ENCODE results near the gene SYNE2. TPM values are rescaled to one million over a fixed set of nuclear protein-coding genes. Genes with fewer than 3 reads are reported as not detected.

Gene SYNE2
- total RNA-seq, 4 donors from 2014 or later: 314 to 379 (median 342) TPM

GRCh38 chr14:64184103-64184729 is 331.4 kb downstream of the SYNE2 start:
- WGBS, 2 donors: 98% methylated on average over 7 of the region's 7 CpGs
- Histone ChIP-seq H3K4me3 (replicated peaks in 1 of 3) (no peak overlapping the region), H3K27ac (peak overlapping the region in 2 of 3 donors; percentile 4 to 10), H3K27me3 (no peaks in the 10 kb centered on the region), H3K4me1 (peaks cover 15% of the 10 kb centered on the region in 2 donors), H3K36me3 (peaks cover 5 to 10% of the 10 kb centered on the region in 2 donors), H3K9me3 (no peaks in the 10 kb centered on the region)
- TF ChIP-seq CTCF (IDR thresholded peaks at IDR 0.05): no peak
- TF ChIP-seq POLR2A (IDR thresholded peaks at IDR 0.05): no peak
- intact Hi-C loops (cut with DNase I): no loop called here
- no peak for DNase-seq

GRCh38 chr14:64185184-64185583 is 332.4 kb downstream of the SYNE2 start:
- Histone ChIP-seq H3K4me3 (replicated peaks in 1 of 3) (no peak overlapping the region), H3K4me1 (peaks cover 15% of the 10 kb centered on the region in 2 donors), H3K9me3 (no peaks in the 10 kb centered on the region), H3K27me3 (no peaks in the 10 kb centered on the region), H3K27ac (peak overlapping the region in 2 of 3 donors; percentile 4 to 10), H3K36me3 (peaks cover 3 to 10% of the 10 kb centered on the region in 2 donors)
- WGBS, 2 donors: 96% methylated on average over 1 of the region's 1 CpG
- intact Hi-C loops (cut with DNase I): no loop called here
- TF ChIP-seq CTCF (IDR thresholded peaks at IDR 0.05) (no peak), POLR2A (IDR thresholded peaks at IDR 0.05) (no peak)
- DNase-seq: no peak

GRCh38 chr14:64186231-64187129 is 333.7 kb downstream of the SYNE2 start:
- 53 to 70% methylated on average over 12 of the region's 12 CpGs for WGBS, 2 donors
- H3K4me1 ChIP-seq: peaks cover 15% of the 10 kb centered on the region in 2 donors
- H3K4me3 ChIP-seq (replicated peaks in 1 of 3): no peak overlapping the region
- TF ChIP-seq CTCF (IDR thresholded peaks at IDR 0.05) (no peak), POLR2A (IDR thresholded peaks at IDR 0.05) (no peak)
- no peaks in the 10 kb centered on the region for H3K27me3 ChIP-seq
- peaks cover 3 to 10% of the 10 kb centered on the region in 2 donors for H3K36me3 ChIP-seq
- H3K9me3 ChIP-seq: no peaks in the 10 kb centered on the region
- peak; percentile 68 to 74 for DNase-seq
- peak overlapping the region; percentile 34 to 64 (median 48) for H3K27ac ChIP-seq
- intact Hi-C loops (cut with DNase I): no loop called here

GRCh38 chr14:64187331-64187730 is 334.5 kb downstream of the SYNE2 start:
- Histone ChIP-seq H3K9me3 (no peaks in the 10 kb centered on the region), H3K27ac (peak overlapping the region; percentile 34 to 64 (median 48)), H3K4me1 (peaks cover 15% of the 10 kb centered on the region in 2 donors), H3K36me3 (peaks cover 3 to 10% of the 10 kb centered on the region in 2 donors), H3K27me3 (no peaks in the 10 kb centered on the region), H3K4me3 (replicated peaks in 1 of 3) (no peak overlapping the region)
- WGBS, 2 donors: 27 to 33% methylated on average over 3 of the region's 3 CpGs
- intact Hi-C loops (cut with DNase I): no loop called here
- DNase-seq: no peak
- TF ChIP-seq CTCF (IDR thresholded peaks at IDR 0.05) (no peak), POLR2A (IDR thresholded peaks at IDR 0.05) (no peak)
